Keratinocyte (primary cell): Measurements from ENCODE around the gene RNF13. TPM values are rescaled to one million over a fixed set of nuclear protein-coding genes. Genes with fewer than 3 reads are reported as not detected.

Source experiments
- DNase-seq: peaks from one replicate; pipeline ENCODE4 v3.0.0-alpha.2; 2011; ENCODE audit warnings: low read depth, missing footprints, low spot score
- FAIRE-seq: peaks from 2 replicates; lab custom pipeline; 2011; peaks lifted over from hg19 to GRCh38; lab: Jason Lieb, UNC
- H2AFZ ChIP-seq: 2 replicates; pipeline ENCODE4 v1.6.0; 2012; ENCODE audit warnings: low read length, control low read depth, inconsistent platforms; ENCODE audit not compliant: control insufficient read depth
- H3K27ac ChIP-seq: 2 replicates; pipeline ENCODE4 v1.5.1; 2011; ENCODE audit warnings: low read length; ENCODE audit not compliant: control insufficient read depth, insufficient read depth
- H3K27me3 ChIP-seq: 3 replicates; pipeline ENCODE4 v1.6.0; 2011; ENCODE audit warnings: low read length; ENCODE audit not compliant: control insufficient read depth, insufficient read depth; ENCODE audit errors: extremely low read depth
- H3K36me3 ChIP-seq, 2 experiments: 2 replicates in 1 of 2; 3 replicates in 1 of 2; pipeline ENCODE4 v1.5.1; 2011; ENCODE audit warnings: low read length in 2 of 2, mild to moderate bottlenecking in 1 of 2; ENCODE audit not compliant: control insufficient read depth in 2 of 2, insufficient read depth in 2 of 2; ENCODE audit errors: extremely low read depth in 1 of 2
- H3K4me1 ChIP-seq: 3 replicates; pipeline ENCODE4 v1.5.1; 2011; ENCODE audit warnings: low read length; ENCODE audit not compliant: control insufficient read depth, insufficient read depth; ENCODE audit errors: extremely low read depth
- H3K4me2 ChIP-seq: 3 replicates; pipeline ENCODE4 v1.6.0; 2011; ENCODE audit warnings: low read depth, low read length; ENCODE audit not compliant: control insufficient read depth, insufficient read depth; ENCODE audit errors: extremely low read depth
- H3K4me3 ChIP-seq, 3 experiments: fragments of 200-600 bp in 1 of 3; sonication (generic) in 1 of 3; 2 replicates in 2 of 3; 3 replicates in 1 of 3; pipeline ENCODE4 v1.5.1; 2011 to 2016; ENCODE audit warnings: low read length in 3 of 3, mild to moderate bottlenecking in 3 of 3, control low read depth in 2 of 3, inconsistent platforms in 1 of 3, low read depth in 1 of 3, mixed read lengths in 1 of 3, mixed run types in 1 of 3, moderate library complexity in 1 of 3; ENCODE audit not compliant: control insufficient read depth in 2 of 3, insufficient read depth in 2 of 3; ENCODE audit errors: extremely low read depth in 1 of 3
- H3K79me2 ChIP-seq: 2 replicates; pipeline ENCODE4 v1.6.0; 2012; ENCODE audit warnings: low read length; ENCODE audit not compliant: control insufficient read depth, insufficient read depth
- H3K9ac ChIP-seq: 3 replicates; pipeline ENCODE4 v1.6.0; 2011; ENCODE audit warnings: low read length; ENCODE audit not compliant: control insufficient read depth, insufficient read depth; ENCODE audit errors: extremely low read depth
- H3K9me1 ChIP-seq: 3 replicates; pipeline ENCODE4 v1.6.0; 2011; ENCODE audit warnings: low read length; ENCODE audit not compliant: control insufficient read depth, insufficient read depth; ENCODE audit errors: extremely low read depth
- H3K9me3 ChIP-seq: 2 replicates; pipeline ENCODE4 v1.5.1; 2012; ENCODE audit warnings: low read depth, low read length; ENCODE audit not compliant: control insufficient read depth
- H4K20me1 ChIP-seq: 3 replicates; pipeline ENCODE4 v1.6.0; 2011; ENCODE audit warnings: low read length; ENCODE audit not compliant: control insufficient read depth, insufficient read depth; ENCODE audit errors: extremely low read depth
- CTCF ChIP-seq, 3 experiments: IDR thresholded peaks in 1 of 3; conservative IDR thresholded peaks in 1 of 3; optimal IDR thresholded peaks in 1 of 3; 2 replicates in 2 of 3; 3 replicates in 1 of 3; pipeline versions ENCODE3 to v1.5.1; 2011; ENCODE audit warnings: low read length in 3 of 3, mild to moderate bottlenecking in 3 of 3, moderate library complexity in 2 of 3, control low read depth in 1 of 3, inconsistent platforms in 1 of 3; ENCODE audit not compliant: insufficient read depth in 2 of 3; ENCODE audit errors: extremely low read depth in 1 of 3
- EZH2 ChIP-seq: IDR thresholded peaks from one replicate; pipeline ENCODE4 v1.6.1; 2012; ENCODE audit warnings: inconsistent platforms, mild to moderate bottlenecking, low read length, moderate library complexity
- dilution Hi-C: fragments of 300-500 bp; cut with MboI; formaldehyde crosslinking; loops from one replicate; pipeline ENCODE4 v1.7.0; 2020; ENCODE audit warnings: low sequenced_read_pairs; ENCODE audit not compliant: extremely low pct_ligation_motif_present
- polyA plus RNA-seq, 5 experiments: library from polyadenylated mRNA; depleted of rRNA in 3 of 5; stranded (reverse) in 3 of 5; stranded (forward) in 1 of 5; unstranded in 1 of 5; fragments of >200 nt; gene quantifications; 1 replicate in 1 of 5; 2 replicates in 3 of 5; 3 replicates in 1 of 5; pipeline versions ENCODE4 v1.2.1 to v1.2.3, GENCODE V29; 2011 to 2012; ENCODE audit warnings: missing spikeins in 2 of 5, low read depth in 1 of 5, low replicate concordance in 1 of 5

The RNF13 gene
- polyA plus RNA-seq, 1 donor (not counting 4 experiments of a cell fraction or from before 2014, with no cell fraction given): 57.4 TPM

GRCh38 chr3:149963485-149963884, 150.5 kb downstream of the RNF13 start:
- Histone ChIP-seq H3K36me3 (peaks cover 3 to 4% of the 10 kb centered on the region in 2 experiments), H3K4me3 (no peak overlapping the region), H3K79me2 (peaks cover 43% of the 10 kb centered on the region), H2AFZ (no peak overlapping the region), H3K27me3 (no peaks in the 10 kb centered on the region), H3K9me3 (no peaks in the 10 kb centered on the region), H3K4me1 (peaks cover 6% of the 10 kb centered on the region), H3K9me1 (no peaks in the 10 kb centered on the region), H3K4me2 (no peak overlapping the region), H3K27ac (no peak overlapping the region), H4K20me1 (no peaks in the 10 kb centered on the region), H3K9ac (no peak overlapping the region)
- dilution Hi-C loops: no loop called here
- TF ChIP-seq CTCF (optimal IDR thresholded peaks at IDR 0.05 in 1 of 3, IDR thresholded peaks at IDR 0.05 in 1 of 3, conservative IDR thresholded peaks at IDR 0.05 in 1 of 3; ENCODE audit: extremely low read depth in 1 of 3, insufficient read depth in 2 of 3, low read length in 3 of 3): no peak
- no peak for TF ChIP-seq EZH2
- FAIRE-seq (no peak), DNase-seq (no peak)

GRCh38 chr3:149964291-149964690, 151.3 kb downstream of the RNF13 start:
- H4K20me1 ChIP-seq: no peaks in the 10 kb centered on the region
- no peaks in the 10 kb centered on the region for H3K9me1 ChIP-seq
- dilution Hi-C loops: no loop called here
- no peak overlapping the region for H3K4me2 ChIP-seq
- no peak overlapping the region for H3K27ac ChIP-seq
- DNase-seq (no peak), FAIRE-seq (no peak)
- H3K9me3 ChIP-seq: no peaks in the 10 kb centered on the region
- TF ChIP-seq CTCF (optimal IDR thresholded peaks at IDR 0.05 in 1 of 3, IDR thresholded peaks at IDR 0.05 in 1 of 3, conservative IDR thresholded peaks at IDR 0.05 in 1 of 3; ENCODE audit: extremely low read depth in 1 of 3, insufficient read depth in 2 of 3, low read length in 3 of 3) (no peak), EZH2 (no peak)
- peaks cover 3 to 4% of the 10 kb centered on the region in 2 experiments for H3K36me3 ChIP-seq
- no peaks in the 10 kb centered on the region for H3K27me3 ChIP-seq
- H3K79me2 ChIP-seq: peaks cover 51% of the 10 kb centered on the region
- H2AFZ ChIP-seq: no peak overlapping the region
- no peak overlapping the region for H3K9ac ChIP-seq
- peaks cover 9% of the 10 kb centered on the region for H3K4me1 ChIP-seq
- H3K4me3 ChIP-seq: no peak overlapping the region
